HG03565 (cell line): ENCODE results near the gene ARL6IP4.

Experiments
- ATAC-seq: cut with Tn5 transposase; IDR thresholded peaks from one replicate; pipeline ENCODE4 v1.9.1; 2021; ENCODE audit warnings: mild to moderate bottlenecking, moderate library complexity; ENCODE audit not compliant: unreplicated experiment

ARL6IP4 gene

DNA sequence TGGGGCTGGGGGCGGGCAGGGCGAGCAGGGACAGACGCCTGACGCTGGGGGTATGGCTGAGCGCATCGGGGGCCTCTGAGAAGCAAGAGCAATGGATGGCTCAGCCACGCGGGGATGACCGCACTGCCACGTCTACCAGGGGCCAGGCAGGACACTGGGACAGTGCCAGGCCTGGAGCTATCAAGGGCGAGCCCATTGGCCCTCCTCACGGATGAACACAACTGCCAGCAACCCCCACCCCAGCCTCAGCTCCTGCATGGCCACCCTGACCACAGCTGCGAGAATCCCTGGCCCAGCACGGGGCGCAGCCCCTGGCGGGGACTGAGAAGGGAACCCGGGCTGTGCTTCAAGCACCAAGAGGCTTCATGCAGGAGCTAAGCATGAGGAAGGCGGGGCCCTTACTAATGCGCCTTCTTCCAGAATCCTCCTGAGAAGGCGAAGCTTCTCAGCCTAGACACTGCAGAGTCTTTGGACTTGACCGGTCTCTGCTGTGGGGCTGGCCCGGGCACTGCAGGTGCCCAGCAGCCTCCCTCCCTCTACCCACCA is 9.5 kb downstream of the ARL6IP4 start:
- ATAC-seq, result no peak

DNA sequence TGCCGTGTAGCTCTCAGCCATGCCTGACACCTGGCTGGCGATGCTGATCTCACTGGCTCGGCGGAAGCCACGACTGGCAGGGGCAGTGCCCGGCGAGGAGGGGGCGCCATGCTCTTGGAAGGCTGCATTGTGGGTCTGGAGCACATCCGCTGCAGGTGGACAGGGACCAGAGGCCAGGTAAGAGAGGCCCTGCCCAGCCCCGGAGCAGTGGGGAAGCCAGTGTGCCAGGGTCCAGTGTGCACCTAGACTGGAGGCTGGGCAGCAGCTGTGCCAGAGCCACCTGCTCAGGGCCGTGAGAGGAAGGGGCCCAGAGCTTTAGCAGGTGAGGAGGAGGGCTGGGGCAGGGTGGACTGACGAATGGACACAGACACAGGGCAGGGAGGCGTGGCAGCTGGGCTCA is 10.1 kb downstream of the ARL6IP4 start:
- ATAC-seq, result no peak

- no peak for ATAC-seq
These were observed 10.6 kb downstream of the ARL6IP4 start for GRCh38 chr12:122990961-122991622.

- no peak for ATAC-seq
These were observed 11.3 kb downstream of the ARL6IP4 start for GRCh38 chr12:122991623-122992275.

DNA sequence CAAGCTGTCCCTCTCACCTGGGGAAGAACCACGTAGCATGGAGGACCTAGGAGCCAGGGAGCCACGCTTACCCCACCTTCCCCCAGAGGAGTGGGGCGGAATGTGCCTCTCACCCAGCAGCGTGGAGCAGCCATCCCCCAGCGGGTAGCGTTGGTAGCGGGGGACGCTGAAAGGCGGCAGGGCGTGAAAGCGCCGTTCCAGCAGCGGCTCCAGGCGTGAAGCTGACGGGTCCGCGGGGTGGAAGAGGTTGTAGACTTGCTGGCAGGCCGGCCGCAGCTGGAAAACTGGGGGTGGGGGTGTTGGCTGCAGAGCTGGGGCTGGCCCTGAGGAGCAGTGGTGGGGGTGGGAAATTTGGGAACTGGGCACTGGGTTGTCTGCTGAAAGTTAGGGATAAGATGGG is 11.9 kb downstream of the ARL6IP4 start:
- ATAC-seq, result no peak

- no peak for ATAC-seq
These were observed 13.7 kb downstream of the ARL6IP4 start for GRCh38 chr12:122994140-122994675.

- no peak for ATAC-seq
These were observed 14.5 kb downstream of the ARL6IP4 start for GRCh38 chr12:122994781-122995502.

- ATAC-seq, result no peak
These were observed 15.2 kb downstream of the ARL6IP4 start for GRCh38 chr12:122995503-122996187.

DNA sequence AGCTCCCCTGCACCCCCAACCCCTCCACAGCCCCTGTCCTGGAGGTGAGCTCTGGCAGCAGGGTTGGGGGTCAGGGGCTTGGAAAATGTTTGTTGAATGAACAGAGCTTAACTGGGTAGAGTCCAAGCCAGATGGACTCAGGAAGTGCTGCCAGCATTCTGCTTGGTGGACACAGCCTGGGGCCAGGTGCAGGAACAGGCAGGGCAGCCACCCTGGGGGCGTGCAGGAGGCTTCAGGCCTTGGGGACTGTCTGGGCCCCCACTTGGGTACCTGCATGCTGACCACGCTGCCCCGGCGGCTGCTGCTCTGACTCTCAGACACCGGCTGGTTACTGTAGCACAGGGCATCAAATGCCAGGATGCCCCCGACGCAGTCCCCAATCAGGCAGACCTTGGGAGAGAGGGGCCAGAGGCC is 15.7 kb downstream of the ARL6IP4 start:
- ATAC-seq, result no peak

DNA sequence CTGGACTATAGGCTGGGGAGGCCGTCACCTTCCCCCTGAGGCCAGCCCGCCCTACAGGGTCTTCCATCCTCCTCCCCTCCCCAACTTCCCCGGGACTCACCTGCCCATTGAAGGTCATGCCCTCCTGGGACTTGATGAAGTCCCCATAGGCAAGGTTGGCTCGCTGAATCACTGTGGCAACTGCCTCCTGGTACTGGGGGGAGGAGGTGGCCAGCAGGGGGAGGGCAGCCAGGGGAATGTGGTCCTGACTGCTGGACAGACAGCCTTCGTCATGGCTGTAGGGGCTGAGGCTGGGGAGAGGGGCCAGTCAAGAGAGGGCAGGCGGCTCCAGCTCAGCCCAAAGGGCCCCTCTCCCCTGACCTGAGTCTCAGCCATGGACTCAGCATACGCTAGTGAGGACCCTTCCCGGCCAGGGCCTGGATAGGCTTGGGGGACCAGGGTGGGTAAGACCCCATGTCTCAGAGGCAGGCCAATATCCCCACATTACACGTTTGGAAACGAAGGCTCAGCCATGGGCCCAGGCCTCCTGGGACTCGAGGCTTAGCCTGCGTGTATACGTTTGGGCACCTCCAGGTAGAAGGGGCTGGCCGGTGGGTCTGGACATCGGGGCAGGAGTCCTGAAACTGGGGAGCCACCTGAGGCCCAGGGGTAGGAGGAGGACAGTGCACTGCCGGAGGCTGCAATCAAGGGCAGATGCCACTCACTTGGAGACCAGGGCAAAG is 16.3 kb downstream of the ARL6IP4 start:
- ATAC-seq, result no peak

DNA sequence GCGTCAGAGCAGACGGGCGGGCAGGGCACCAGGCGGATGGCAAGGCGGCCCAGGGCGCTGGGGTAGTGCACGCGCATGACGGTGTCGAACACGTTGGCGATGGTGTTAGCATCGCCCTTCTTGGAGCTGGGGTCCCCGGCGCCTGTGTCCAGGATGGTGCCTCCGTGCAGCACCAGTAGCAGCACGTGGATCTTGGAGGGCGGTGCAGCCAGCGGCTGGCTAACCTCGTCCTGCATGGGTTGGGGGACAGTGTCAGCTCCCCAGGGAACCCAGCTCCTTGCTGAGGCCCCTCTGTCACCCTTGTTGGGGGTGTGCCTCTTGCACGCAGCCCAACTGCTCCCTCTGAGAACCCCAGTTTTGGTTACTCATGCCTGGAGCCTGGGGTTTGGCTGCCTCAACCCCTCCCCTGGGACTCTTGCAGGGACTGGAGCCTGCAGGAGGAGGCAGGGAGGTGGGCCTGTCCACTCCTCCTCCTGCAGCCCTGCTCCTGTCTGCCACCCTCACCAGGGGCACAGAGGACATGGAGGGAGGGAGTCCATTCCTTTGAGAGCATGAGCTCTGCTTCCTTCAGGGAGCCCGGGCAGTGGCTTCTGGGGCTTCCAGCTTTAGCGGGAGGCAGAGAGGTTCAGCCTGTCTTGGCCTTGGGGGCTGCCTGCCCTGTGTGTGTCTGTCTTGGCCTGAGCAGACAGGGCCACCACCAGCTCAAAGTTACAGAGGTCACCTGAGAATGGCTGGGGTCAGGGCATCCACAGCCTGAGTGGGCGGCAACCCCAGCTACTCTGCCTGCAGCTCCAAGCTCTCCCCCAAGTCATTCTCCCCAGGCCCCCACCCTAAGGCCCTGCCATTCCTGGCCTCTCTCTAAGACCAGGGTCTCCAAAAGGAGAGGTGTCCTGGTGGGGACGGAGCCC is 17.1 kb downstream of the ARL6IP4 start:
- no peak for ATAC-seq

GRCh38 chr12:122998316-122998715 is 17.8 kb downstream of the ARL6IP4 start:
- no peak for ATAC-seq

GRCh38 chr12:122999196-122999946 is 18.9 kb downstream of the ARL6IP4 start:
- no peak for ATAC-seq

GRCh38 chr12:122999986-123000420 is 19.5 kb downstream of the ARL6IP4 start:
- no peak for ATAC-seq

- no peak for ATAC-seq
These were observed 20.1 kb downstream of the ARL6IP4 start for GRCh38 chr12:123000578-123000977.

DNA sequence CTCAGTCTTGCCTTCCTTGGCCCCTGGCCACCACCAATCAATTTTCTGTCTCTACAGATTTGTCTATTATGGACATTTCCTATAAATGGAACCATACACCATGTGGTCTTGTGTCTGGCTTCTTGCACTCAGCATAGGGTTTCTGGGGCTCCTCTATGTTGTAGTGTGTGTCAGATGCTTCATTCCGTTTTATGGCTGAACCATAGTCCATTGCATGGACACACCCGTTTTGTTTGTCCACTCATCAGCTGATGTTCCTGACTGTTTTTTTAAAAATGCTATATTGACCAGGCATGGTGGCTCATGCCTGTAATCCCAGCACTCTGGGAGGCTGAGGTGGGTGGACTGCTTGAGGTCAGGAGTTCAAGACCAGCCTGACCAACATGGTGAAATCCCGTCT is 21.0 kb downstream of the ARL6IP4 start:
- no peak for ATAC-seq

GRCh38 chr12:123003257-123003656 is 22.8 kb downstream of the ARL6IP4 start:
- no peak for ATAC-seq

DNA sequence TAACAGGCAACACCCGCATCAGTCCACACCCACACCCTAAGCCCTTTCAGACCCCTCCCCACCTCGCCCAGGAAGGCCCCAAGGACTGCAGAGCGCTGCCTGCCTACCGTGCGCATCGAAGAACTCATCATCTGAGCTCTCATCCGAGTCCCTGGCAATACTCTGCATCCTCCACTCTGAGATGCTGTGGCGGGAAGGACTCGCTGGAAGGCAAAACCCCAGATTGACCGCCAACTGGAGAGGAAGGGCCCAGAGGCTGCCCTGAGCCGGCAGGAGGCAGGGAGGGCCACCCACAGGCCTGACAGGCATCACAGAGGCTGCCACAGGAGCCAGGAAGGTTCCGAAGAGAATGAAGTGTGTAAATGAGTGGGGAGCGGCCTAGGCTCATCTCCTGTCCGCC is 23.8 kb downstream of the ARL6IP4 start:
- no peak for ATAC-seq
